ENCODE data around the gene PRRC2C. TPM values are rescaled to one million over a fixed set of nuclear protein-coding genes. Genes with fewer than 3 reads are reported as not detected.
A peak's percentile ranks its signal among the peaks of the same experiment; 100 is the strongest.
"Not testable (repeated sequence)": the region's sequence is repeated elsewhere in the genome, so short reads cannot be mapped to it uniquely, and the experiment has no call there.

PRRC2C gene
- total RNA-seq, 2 experiments from 2014 or later = 222 to 228 TPM

GRCh38 chr1:171550050-171550449 is 64.7 kb downstream of the PRRC2C start:
- DNase-seq = no peak
- Mint-ChIP-seq H3K27me3 (ENCODE audit: low read depth) (no peaks in the 10 kb centered on the region), H3K4me3 (no peak overlapping the region), H3K27ac (no peak overlapping the region), H3K4me1 (ENCODE audit: low read depth) (peaks cover 9% of the 10 kb centered on the region), H3K9me3 (ENCODE audit: insufficient read depth) (no peaks in the 10 kb centered on the region), H3K36me3 (ENCODE audit: low read depth) (peaks cover 82% of the 10 kb centered on the region)
- no peak for ATAC-seq
- POLR2A ChIA-PET = no interaction called here
- CTCF ChIA-PET = no interaction called here

GRCh38 chr1:171550598-171551100 is 65.3 kb downstream of the PRRC2C start:
- DNase-seq; H3K4me3 Mint-ChIP-seq; H3K27me3 Mint-ChIP-seq (ENCODE audit: low read depth); POLR2A ChIA-PET; H3K27ac Mint-ChIP-seq; H3K4me1 Mint-ChIP-seq (ENCODE audit: low read depth); CTCF ChIA-PET; ATAC-seq; H3K9me3 Mint-ChIP-seq (ENCODE audit: insufficient read depth): not testable (repeated sequence)
- H3K36me3 Mint-ChIP-seq (ENCODE audit: low read depth) = peaks cover 85% of the 10 kb centered on the region

GRCh38 chr1:171553960-171554359 is 68.6 kb downstream of the PRRC2C start:
- POLR2A ChIA-PET, H3K4me3 Mint-ChIP-seq: not testable (repeated sequence)

GRCh38 chr1:171563675-171564074 is 78.3 kb downstream of the PRRC2C start:
- no peaks in the 10 kb centered on the region for H3K27me3 Mint-ChIP-seq (ENCODE audit: low read depth)
- DNase-seq = no peak
- no peaks in the 10 kb centered on the region for H3K4me1 Mint-ChIP-seq (ENCODE audit: low read depth)
- no peaks in the 10 kb centered on the region for H3K9me3 Mint-ChIP-seq (ENCODE audit: insufficient read depth)
- ChIA-PET CTCF (no interaction called here), POLR2A (no interaction called here)
- no peak for ATAC-seq
- peaks cover 47% of the 10 kb centered on the region for H3K36me3 Mint-ChIP-seq (ENCODE audit: low read depth)
- H3K27ac Mint-ChIP-seq = no peak overlapping the region
- H3K4me3 Mint-ChIP-seq = no peak overlapping the region

More at GRCh38 chr1:171553960-171554359, 68.6 kb downstream of the PRRC2C start:
- CTCF ChIA-PET; H3K27me3 Mint-ChIP-seq (ENCODE audit: low read depth); H3K27ac Mint-ChIP-seq; ATAC-seq; DNase-seq; H3K9me3 Mint-ChIP-seq (ENCODE audit: insufficient read depth); H3K4me1 Mint-ChIP-seq (ENCODE audit: low read depth): not testable (repeated sequence)
- H3K36me3 Mint-ChIP-seq (ENCODE audit: low read depth) = peaks cover 96% of the 10 kb centered on the region

- no peak overlapping the region for H3K4me3 Mint-ChIP-seq
- no peaks in the 10 kb centered on the region for H3K4me1 Mint-ChIP-seq (ENCODE audit: low read depth)
- H3K36me3 Mint-ChIP-seq (ENCODE audit: low read depth) = peaks cover 41% of the 10 kb centered on the region
- H3K27ac Mint-ChIP-seq = no peak overlapping the region
- no peak for ATAC-seq
- no peak for DNase-seq
- POLR2A ChIA-PET = no interaction called here
- CTCF ChIA-PET = no interaction called here
- no peaks in the 10 kb centered on the region for H3K27me3 Mint-ChIP-seq (ENCODE audit: low read depth)
- no peaks in the 10 kb centered on the region for H3K9me3 Mint-ChIP-seq (ENCODE audit: insufficient read depth)
Measured at GRCh38 chr1:171566467-171566866, 81.1 kb downstream of the PRRC2C start.

- ATAC-seq (no peak), DNase-seq (no peak)
- Mint-ChIP-seq H3K27me3 (ENCODE audit: low read depth) (no peaks in the 10 kb centered on the region), H3K4me1 (ENCODE audit: low read depth) (no peaks in the 10 kb centered on the region), H3K36me3 (ENCODE audit: low read depth) (peaks cover 52% of the 10 kb centered on the region), H3K4me3 (no peak overlapping the region), H3K27ac (no peak overlapping the region), H3K9me3 (ENCODE audit: insufficient read depth) (no peaks in the 10 kb centered on the region)
- ChIA-PET POLR2A (no interaction called here), CTCF (no interaction called here)
Measured at GRCh38 chr1:171570295-171570694, 85.0 kb downstream of the PRRC2C start.

- ATAC-seq (no peak), DNase-seq (no peak)
- ChIA-PET CTCF (interaction anchor here (1.1 kb wide), 1 partner anchor 68 kb away, joined by 3 read pairs; no protein-coding TSS in a partner anchor), POLR2A (no interaction called here)
- Mint-ChIP-seq H3K27ac (no peak overlapping the region), H3K27me3 (ENCODE audit: low read depth) (no peaks in the 10 kb centered on the region), H3K9me3 (ENCODE audit: insufficient read depth) (no peaks in the 10 kb centered on the region), H3K4me1 (ENCODE audit: low read depth) (peaks cover 11% of the 10 kb centered on the region), H3K4me3 (no peak overlapping the region), H3K36me3 (ENCODE audit: low read depth) (peaks cover 57% of the 10 kb centered on the region)
Measured at GRCh38 chr1:171576144-171576543, 90.8 kb downstream of the PRRC2C start.

GRCh38 chr1:171581226-171581625 is 95.9 kb downstream of the PRRC2C start:
- Mint-ChIP-seq H3K27me3 (ENCODE audit: low read depth) (no peaks in the 10 kb centered on the region), H3K36me3 (ENCODE audit: low read depth) (peaks cover 58% of the 10 kb centered on the region)
- CTCF ChIA-PET = no interaction called here

GRCh38 chr1:171581766-171582165 is 96.4 kb downstream of the PRRC2C start:
- ChIA-PET CTCF (no interaction called here), POLR2A (interaction anchor here (1.1 kb wide), 1 partner anchor 96 kb away, joined by 4 read pairs; the partner anchor contains the start of gene PRRC2C)
- Mint-ChIP-seq H3K4me3 (no peak overlapping the region), H3K27me3 (ENCODE audit: low read depth) (no peaks in the 10 kb centered on the region), H3K27ac (peak overlapping the region; percentile 40), H3K36me3 (ENCODE audit: low read depth) (peaks cover 57% of the 10 kb centered on the region), H3K9me3 (ENCODE audit: insufficient read depth) (no peaks in the 10 kb centered on the region), H3K4me1 (ENCODE audit: low read depth) (peaks cover 18% of the 10 kb centered on the region)
- no peak for DNase-seq
- no peak for ATAC-seq

More at GRCh38 chr1:171581226-171581625, 95.9 kb downstream of the PRRC2C start:
- H3K9me3 Mint-ChIP-seq (ENCODE audit: insufficient read depth) = no peaks in the 10 kb centered on the region
- H3K4me3 Mint-ChIP-seq = no peak overlapping the region
- no peak for ATAC-seq
- DNase-seq = no peak
- H3K27ac Mint-ChIP-seq = no peak overlapping the region
- H3K4me1 Mint-ChIP-seq (ENCODE audit: low read depth) = peaks cover 18% of the 10 kb centered on the region
- POLR2A ChIA-PET = no interaction called here

GRCh38 chr1:171582589-171582988 is 97.3 kb downstream of the PRRC2C start:
- DNase-seq (no peak), ATAC-seq (no peak)
- Mint-ChIP-seq H3K36me3 (ENCODE audit: low read depth) (peaks cover 57% of the 10 kb centered on the region), H3K4me3 (no peak overlapping the region), H3K9me3 (ENCODE audit: insufficient read depth) (no peaks in the 10 kb centered on the region), H3K27ac (no peak overlapping the region), H3K4me1 (ENCODE audit: low read depth) (peaks cover 18% of the 10 kb centered on the region), H3K27me3 (ENCODE audit: low read depth) (no peaks in the 10 kb centered on the region)
- CTCF ChIA-PET = interaction anchor here (1.5 kb wide), 1 partner anchor 97 kb away, joined by 5 read pairs; the partner anchor contains the start of gene PRRC2C
- POLR2A ChIA-PET = interaction anchor here (0.7 to 1.1 kb wide), 2 partner anchors 97 to 297 kb away, joined by 3 to 4 read pairs; partner anchors contain the start of gene PRRC2C

- peaks cover 18% of the 10 kb centered on the region for H3K4me1 Mint-ChIP-seq (ENCODE audit: low read depth)
- H3K27me3 Mint-ChIP-seq (ENCODE audit: low read depth) = no peaks in the 10 kb centered on the region
- no peaks in the 10 kb centered on the region for H3K9me3 Mint-ChIP-seq (ENCODE audit: insufficient read depth)
- ChIA-PET POLR2A (interaction anchor here (0.8 kb wide), 1 partner anchor 99 kb away, joined by 3 read pairs; no protein-coding TSS in a partner anchor), CTCF (interaction anchor here (1.5 kb wide), 1 partner anchor 99 kb away, joined by 5 read pairs; the partner anchor contains the start of gene PRRC2C)
- DNase-seq (no peak), ATAC-seq (no peak)
- peaks cover 59% of the 10 kb centered on the region for H3K36me3 Mint-ChIP-seq (ENCODE audit: low read depth)
- H3K27ac Mint-ChIP-seq = no peak overlapping the region
- no peak overlapping the region for H3K4me3 Mint-ChIP-seq
Measured at GRCh38 chr1:171583591-171584201, 98.4 kb downstream of the PRRC2C start.

GRCh38 chr1:171585715-171586114 is 100.4 kb downstream of the PRRC2C start:
- no peaks in the 10 kb centered on the region for H3K9me3 Mint-ChIP-seq (ENCODE audit: insufficient read depth)
- peaks cover 10% of the 10 kb centered on the region for H3K4me1 Mint-ChIP-seq (ENCODE audit: low read depth)
- H3K27ac Mint-ChIP-seq = peak overlapping the region; percentile 9
- ATAC-seq (no peak), DNase-seq (no peak)
- H3K4me3 Mint-ChIP-seq = no peak overlapping the region
- H3K27me3 Mint-ChIP-seq (ENCODE audit: low read depth) = no peaks in the 10 kb centered on the region
- CTCF ChIA-PET = no interaction called here
- peaks cover 62% of the 10 kb centered on the region for H3K36me3 Mint-ChIP-seq (ENCODE audit: low read depth)
- POLR2A ChIA-PET = no interaction called here
